ENCODE measurements around the gene STAT5B. TPM values are rescaled to one million over a fixed set of nuclear protein-coding genes. Genes with fewer than 3 reads are reported as not detected.
A peak's percentile ranks its signal among the peaks of the same experiment; 100 is the strongest.

STAT5B gene
- total and polyA plus RNA-seq, 2 of the 13 experiments (the other 11 are each of a cell fraction or from before 2014, with no cell fraction given), result 21.0 to 42.8 TPM

DNA sequence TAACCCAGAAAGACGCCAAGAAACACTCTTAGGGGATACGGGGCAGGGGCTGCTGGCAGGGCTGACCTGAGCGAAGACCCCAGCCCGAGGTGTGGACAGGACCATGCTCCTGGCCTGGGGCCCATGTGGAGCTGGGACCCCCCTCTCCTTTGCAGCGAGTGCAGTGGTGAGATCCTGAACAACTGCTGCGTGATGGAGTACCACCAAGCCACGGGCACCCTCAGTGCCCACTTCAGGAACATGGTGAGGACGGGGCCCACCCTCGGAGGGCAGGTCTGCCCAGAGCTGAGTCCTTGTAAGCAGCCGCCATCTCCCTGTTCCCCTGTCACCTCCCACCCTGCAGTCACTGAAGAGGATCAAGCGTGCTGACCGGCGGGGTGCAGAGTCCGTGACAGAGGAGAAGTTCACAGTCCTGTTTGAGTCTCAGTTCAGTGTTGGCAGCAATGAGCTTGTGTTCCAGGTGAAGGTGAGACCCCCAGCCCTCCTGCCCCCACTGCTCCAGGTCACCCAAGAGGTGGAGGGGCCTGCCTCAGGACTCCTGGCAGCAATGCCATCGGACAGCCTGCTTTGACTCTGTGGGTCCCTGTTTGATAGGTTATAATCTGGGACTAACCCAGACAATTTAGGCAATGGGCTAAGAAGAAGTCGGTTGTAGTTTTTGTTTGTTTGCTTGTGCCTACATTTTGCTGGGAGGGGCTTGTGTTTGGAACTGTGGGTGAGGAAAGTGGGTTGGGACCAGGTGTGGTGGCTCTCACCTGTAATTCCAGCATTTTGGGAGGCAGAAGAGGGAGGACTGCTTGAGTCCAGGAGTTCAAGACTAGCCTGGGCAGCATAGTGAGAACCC lies 28.2 kb upstream of the STAT5B start (continued):
- TF ChIP-seq CBX5 (CRISPR knock-in tag; IDR thresholded peaks at IDR 0.05; ENCODE audit: borderline replicate concordance) (0 out of 2 replicates have a peak, but pooled peaks have one; percentile 12), MED1 (CRISPR knock-in tag; IDR thresholded peaks at IDR 0.05) (peak; percentile 51; the same call in 1 of the 2 replicates), EP300 (IDR thresholded peaks at IDR 0.05; ENCODE audit: low read depth in 2 of 2, low read length in 2 of 2) (no peak; a peak in 1 of 4 replicates), EP300 (CRISPR knock-in tag; IDR thresholded peaks at IDR 0.05; ENCODE audit: borderline replicate concordance) (no peak), HES4 (CRISPR knock-in tag; IDR thresholded peaks at IDR 0.05; ENCODE audit: borderline replicate concordance) (peak; percentile 75; the same call in 1 of the 2 replicates), AGO2 (optimal IDR thresholded peaks at IDR 0.05; ENCODE audit: low read depth, low read length) (no peak), ZNF605 (CRISPR knock-in tag; IDR thresholded peaks at IDR 0.05) (no peak), SMARCC2 (IDR thresholded peaks at IDR 0.05) (no peak), KDM3A (CRISPR knock-in tag; IDR thresholded peaks at IDR 0.05; ENCODE audit: low read depth) (no peak), RORA (CRISPR knock-in tag; IDR thresholded peaks at IDR 0.05) (no peak), NFRKB (IDR thresholded peaks at IDR 0.05) (no peak), HOXA7 (CRISPR knock-in tag; IDR thresholded peaks at IDR 0.05) (no peak), SUZ12 (IDR thresholded peaks at IDR 0.05; ENCODE audit: low read depth, low read length) (no peak)
- TF ChIP-seq, protein P1, sequence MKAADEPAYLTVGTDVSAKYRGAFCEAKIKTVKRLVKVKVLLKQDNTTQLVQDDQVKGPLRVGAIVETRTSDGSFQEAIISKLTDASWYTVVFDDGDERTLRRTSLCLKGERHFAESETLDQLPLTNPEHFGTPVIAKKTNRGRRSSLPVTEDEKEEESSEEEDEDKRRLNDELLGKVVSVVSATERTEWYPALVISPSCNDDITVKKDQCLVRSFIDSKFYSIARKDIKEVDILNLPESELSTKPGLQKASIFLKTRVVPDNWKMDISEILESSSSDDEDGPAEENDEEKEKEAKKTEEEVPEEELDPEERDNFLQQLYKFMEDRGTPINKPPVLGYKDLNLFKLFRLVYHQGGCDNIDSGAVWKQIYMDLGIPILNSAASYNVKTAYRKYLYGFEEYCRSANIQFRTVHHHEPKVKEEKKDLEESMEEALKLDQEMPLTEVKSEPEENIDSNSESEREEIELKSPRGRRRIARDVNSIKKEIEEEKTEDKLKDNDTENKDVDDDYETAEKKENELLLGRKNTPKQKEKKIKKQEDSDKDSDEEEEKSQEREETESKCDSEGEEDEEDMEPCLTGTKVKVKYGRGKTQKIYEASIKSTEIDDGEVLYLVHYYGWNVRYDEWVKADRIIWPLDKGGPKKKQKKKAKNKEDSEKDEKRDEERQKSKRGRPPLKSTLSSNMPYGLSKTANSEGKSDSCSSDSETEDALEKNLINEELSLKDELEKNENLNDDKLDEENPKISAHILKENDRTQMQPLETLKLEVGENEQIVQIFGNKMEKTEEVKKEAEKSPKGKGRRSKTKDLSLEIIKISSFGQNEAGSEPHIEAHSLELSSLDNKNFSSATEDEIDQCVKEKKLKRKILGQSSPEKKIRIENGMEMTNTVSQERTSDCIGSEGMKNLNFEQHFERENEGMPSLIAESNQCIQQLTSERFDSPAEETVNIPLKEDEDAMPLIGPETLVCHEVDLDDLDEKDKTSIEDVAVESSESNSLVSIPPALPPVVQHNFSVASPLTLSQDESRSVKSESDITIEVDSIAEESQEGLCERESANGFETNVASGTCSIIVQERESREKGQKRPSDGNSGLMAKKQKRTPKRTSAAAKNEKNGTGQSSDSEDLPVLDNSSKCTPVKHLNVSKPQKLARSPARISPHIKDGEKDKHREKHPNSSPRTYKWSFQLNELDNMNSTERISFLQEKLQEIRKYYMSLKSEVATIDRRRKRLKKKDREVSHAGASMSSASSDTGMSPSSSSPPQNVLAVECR (CRISPR knock-in tag; IDR thresholded peaks at IDR 0.05; ENCODE audit: borderline replicate concordance), result no peak; the same call in 1 of the 2 replicates
- TF ChIP-seq, protein P2, sequence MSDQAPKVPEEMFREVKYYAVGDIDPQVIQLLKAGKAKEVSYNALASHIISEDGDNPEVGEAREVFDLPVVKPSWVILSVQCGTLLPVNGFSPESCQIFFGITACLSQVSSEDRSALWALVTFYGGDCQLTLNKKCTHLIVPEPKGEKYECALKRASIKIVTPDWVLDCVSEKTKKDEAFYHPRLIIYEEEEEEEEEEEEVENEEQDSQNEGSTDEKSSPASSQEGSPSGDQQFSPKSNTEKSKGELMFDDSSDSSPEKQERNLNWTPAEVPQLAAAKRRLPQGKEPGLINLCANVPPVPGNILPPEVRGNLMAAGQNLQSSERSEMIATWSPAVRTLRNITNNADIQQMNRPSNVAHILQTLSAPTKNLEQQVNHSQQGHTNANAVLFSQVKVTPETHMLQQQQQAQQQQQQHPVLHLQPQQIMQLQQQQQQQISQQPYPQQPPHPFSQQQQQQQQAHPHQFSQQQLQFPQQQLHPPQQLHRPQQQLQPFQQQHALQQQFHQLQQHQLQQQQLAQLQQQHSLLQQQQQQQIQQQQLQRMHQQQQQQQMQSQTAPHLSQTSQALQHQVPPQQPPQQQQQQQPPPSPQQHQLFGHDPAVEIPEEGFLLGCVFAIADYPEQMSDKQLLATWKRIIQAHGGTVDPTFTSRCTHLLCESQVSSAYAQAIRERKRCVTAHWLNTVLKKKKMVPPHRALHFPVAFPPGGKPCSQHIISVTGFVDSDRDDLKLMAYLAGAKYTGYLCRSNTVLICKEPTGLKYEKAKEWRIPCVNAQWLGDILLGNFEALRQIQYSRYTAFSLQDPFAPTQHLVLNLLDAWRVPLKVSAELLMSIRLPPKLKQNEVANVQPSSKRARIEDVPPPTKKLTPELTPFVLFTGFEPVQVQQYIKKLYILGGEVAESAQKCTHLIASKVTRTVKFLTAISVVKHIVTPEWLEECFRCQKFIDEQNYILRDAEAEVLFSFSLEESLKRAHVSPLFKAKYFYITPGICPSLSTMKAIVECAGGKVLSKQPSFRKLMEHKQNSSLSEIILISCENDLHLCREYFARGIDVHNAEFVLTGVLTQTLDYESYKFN (CRISPR knock-in tag; conservative IDR thresholded peaks at IDR 0.05), result peak; percentile 83
- TF ChIP-seq, protein P3, sequence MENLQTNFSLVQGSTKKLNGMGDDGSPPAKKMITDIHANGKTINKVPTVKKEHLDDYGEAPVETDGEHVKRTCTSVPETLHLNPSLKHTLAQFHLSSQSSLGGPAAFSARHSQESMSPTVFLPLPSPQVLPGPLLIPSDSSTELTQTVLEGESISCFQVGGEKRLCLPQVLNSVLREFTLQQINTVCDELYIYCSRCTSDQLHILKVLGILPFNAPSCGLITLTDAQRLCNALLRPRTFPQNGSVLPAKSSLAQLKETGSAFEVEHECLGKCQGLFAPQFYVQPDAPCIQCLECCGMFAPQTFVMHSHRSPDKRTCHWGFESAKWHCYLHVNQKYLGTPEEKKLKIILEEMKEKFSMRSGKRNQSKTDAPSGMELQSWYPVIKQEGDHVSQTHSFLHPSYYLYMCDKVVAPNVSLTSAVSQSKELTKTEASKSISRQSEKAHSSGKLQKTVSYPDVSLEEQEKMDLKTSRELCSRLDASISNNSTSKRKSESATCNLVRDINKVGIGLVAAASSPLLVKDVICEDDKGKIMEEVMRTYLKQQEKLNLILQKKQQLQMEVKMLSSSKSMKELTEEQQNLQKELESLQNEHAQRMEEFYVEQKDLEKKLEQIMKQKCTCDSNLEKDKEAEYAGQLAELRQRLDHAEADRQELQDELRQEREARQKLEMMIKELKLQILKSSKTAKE (CRISPR knock-in tag; IDR thresholded peaks at IDR 0.05; ENCODE audit: borderline replicate concordance), result no peak
- TF ChIP-seq, protein P4, sequence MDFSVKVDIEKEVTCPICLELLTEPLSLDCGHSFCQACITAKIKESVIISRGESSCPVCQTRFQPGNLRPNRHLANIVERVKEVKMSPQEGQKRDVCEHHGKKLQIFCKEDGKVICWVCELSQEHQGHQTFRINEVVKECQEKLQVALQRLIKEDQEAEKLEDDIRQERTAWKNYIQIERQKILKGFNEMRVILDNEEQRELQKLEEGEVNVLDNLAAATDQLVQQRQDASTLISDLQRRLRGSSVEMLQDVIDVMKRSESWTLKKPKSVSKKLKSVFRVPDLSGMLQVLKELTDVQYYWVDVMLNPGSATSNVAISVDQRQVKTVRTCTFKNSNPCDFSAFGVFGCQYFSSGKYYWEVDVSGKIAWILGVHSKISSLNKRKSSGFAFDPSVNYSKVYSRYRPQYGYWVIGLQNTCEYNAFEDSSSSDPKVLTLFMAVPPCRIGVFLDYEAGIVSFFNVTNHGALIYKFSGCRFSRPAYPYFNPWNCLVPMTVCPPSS (IDR thresholded peaks at IDR 0.05), result no peak
